Endothelial cell of umbilical vein (primary cell): ENCODE measurements around the gene NPB.

Experiments
- EZH2 ChIP-seq: IDR thresholded peaks from 2 replicates; pipeline ENCODE4 v1.6.1; 2012; ENCODE audit warnings: borderline replicate concordance, low read depth, mild to moderate bottlenecking, moderate library complexity, low read length, inconsistent platforms; ENCODE audit not compliant: severe bottlenecking
- FOS ChIP-seq: IDR thresholded peaks from 2 replicates; pipeline ENCODE4 v1.6.1; 2011; ENCODE audit warnings: mild to moderate bottlenecking, low read length, moderate library complexity, borderline replicate concordance; ENCODE audit not compliant: insufficient read depth
- MYC ChIP-seq: IDR thresholded peaks from one replicate; pipeline ENCODE4 v1.6.1; 2011; ENCODE audit warnings: mild to moderate bottlenecking, low read depth, low read length
- POLR2A ChIP-seq: IDR thresholded peaks from 2 replicates; pipeline ENCODE4 v1.6.1; 2012; ENCODE audit warnings: low read depth, mild to moderate bottlenecking, control low read depth, low read length
- POLR2AphosphoS5 ChIP-seq: IDR thresholded peaks from 2 replicates; pipeline ENCODE4 v1.6.1; 2012; ENCODE audit warnings: low read depth, mild to moderate bottlenecking, control low read depth, low read length, moderate library complexity; ENCODE audit not compliant: insufficient read depth
- TF ChIP-seq, protein P1 (sequence below): IDR thresholded peaks from 2 replicates; pipeline ENCODE4 v1.6.1; 2011; ENCODE audit not compliant: insufficient read depth, insufficient read length
- TF ChIP-seq, protein P2 (sequence below), 2 donors: IDR thresholded peaks; 1 replicate in 1 of 2; 2 replicates in 1 of 2; pipeline ENCODE4 v1.5.1; 2011; ENCODE audit warnings: low read length in 2 of 2, mild to moderate bottlenecking in 2 of 2, moderate library complexity in 2 of 2, control low read depth in 1 of 2, inconsistent platforms in 1 of 2, low read depth in 1 of 2; ENCODE audit not compliant: insufficient read depth in 1 of 2; ENCODE audit errors: extremely low read depth in 1 of 2

DNA sequence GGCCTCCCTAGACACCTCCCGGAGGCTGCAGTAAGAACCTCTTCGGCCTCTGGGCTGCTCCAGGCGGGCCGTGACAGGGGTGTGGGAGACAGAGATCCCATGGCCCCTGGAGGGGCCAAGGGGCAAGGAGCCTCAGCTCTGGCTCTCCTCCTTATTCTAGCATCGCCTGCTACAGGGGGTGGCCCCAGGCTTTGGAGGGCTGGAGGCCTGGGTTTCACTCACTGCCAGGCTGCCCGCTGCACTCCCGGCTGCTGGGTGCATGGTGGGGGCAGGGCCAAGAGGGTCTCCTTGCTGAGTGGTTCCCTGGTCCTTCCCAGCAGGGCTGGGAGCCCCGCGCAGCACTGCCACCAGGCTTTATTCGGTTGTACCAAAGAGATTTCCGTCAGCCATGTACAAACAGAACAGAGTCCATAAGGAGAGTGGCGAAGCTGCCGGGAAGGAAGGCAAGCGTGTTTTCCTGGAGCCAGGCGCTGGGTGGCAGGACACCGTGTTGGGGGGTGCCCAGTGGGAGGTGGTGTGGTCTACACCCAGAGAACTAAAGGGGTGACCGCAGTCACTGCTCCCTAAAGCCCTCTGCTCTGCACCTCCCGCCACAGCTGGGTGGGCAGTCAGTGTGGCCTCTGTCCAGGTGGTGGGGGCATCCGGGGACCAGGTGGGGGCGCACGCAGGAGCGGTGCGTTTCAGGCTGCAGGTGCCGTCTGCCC, 2.0 kb downstream of the NPB start:
- TF ChIP-seq, protein P1, sequence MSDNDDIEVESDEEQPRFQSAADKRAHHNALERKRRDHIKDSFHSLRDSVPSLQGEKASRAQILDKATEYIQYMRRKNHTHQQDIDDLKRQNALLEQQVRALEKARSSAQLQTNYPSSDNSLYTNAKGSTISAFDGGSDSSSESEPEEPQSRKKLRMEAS, result no peak
- TF ChIP-seq, protein P2, sequence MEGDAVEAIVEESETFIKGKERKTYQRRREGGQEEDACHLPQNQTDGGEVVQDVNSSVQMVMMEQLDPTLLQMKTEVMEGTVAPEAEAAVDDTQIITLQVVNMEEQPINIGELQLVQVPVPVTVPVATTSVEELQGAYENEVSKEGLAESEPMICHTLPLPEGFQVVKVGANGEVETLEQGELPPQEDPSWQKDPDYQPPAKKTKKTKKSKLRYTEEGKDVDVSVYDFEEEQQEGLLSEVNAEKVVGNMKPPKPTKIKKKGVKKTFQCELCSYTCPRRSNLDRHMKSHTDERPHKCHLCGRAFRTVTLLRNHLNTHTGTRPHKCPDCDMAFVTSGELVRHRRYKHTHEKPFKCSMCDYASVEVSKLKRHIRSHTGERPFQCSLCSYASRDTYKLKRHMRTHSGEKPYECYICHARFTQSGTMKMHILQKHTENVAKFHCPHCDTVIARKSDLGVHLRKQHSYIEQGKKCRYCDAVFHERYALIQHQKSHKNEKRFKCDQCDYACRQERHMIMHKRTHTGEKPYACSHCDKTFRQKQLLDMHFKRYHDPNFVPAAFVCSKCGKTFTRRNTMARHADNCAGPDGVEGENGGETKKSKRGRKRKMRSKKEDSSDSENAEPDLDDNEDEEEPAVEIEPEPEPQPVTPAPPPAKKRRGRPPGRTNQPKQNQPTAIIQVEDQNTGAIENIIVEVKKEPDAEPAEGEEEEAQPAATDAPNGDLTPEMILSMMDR (IDR thresholded peaks at IDR 0.05; ENCODE audit: extremely low read depth in 1 of 2, insufficient read depth in 1 of 2, low read depth in 1 of 2, low read length in 2 of 2), result no peak
- TF ChIP-seq POLR2AphosphoS5 (no peak), EZH2 (no peak), POLR2A (no peak), FOS (no peak), MYC (no peak)
